GM21576 (cell line): Measurements from ENCODE around the gene HYAL4.
"Not testable (repeated sequence)": the region's sequence is repeated elsewhere in the genome, so short reads cannot be mapped to it uniquely, and the experiment has no call there.

ENCODE experiments used
- ATAC-seq: cut with Tn5 transposase; IDR thresholded peaks from one replicate; pipeline ENCODE4 v1.9.1; 2021; ENCODE audit warnings: mild to moderate bottlenecking, moderate library complexity; ENCODE audit not compliant: unreplicated experiment

Gene HYAL4

DNA sequence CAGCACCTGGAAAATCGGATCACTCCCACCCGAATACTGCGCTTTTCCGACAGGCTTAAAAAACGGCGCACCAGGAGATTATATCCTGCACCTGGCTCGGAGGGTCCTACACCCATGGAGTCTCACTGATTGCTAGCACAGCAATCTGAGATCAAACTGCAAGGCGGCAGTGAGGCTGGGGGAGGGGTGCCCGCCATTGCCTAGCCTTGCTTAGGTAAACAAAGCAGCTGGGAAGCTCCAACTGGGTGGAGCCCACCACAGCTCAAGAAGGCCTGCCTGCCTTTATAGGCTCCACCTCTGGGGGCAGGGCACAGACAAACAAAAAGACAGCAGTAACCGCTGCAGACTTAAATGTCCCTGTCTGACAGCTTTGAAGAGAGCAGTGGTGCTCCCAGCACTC, 49.8 kb downstream of the HYAL4 start:
- not testable (repeated sequence) for ATAC-seq

- no peak for ATAC-seq
These were observed 56.1 kb downstream of the HYAL4 start for GRCh38 chr7:123901101-123901500.

DNA sequence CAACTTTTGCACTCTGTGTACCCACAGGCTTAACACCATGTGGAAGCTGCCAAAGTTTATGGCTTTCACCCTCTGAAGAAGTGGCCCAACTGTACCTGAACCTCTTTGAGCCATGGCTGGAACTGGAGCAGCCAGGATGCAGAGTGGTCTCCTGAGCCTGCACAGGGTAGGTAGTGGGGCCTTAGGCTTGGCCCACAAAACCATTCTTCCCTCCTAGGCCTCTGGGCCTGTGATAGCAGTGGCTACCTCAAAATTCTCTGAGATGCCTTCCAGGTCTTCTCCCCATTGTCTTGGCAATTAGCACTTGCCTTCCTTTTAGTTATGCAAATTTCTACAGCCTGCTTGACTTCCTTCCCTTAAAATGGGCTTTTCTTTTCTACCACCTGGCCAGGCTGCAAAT, 60.7 kb downstream of the HYAL4 start:
- ATAC-seq: no peak

DNA sequence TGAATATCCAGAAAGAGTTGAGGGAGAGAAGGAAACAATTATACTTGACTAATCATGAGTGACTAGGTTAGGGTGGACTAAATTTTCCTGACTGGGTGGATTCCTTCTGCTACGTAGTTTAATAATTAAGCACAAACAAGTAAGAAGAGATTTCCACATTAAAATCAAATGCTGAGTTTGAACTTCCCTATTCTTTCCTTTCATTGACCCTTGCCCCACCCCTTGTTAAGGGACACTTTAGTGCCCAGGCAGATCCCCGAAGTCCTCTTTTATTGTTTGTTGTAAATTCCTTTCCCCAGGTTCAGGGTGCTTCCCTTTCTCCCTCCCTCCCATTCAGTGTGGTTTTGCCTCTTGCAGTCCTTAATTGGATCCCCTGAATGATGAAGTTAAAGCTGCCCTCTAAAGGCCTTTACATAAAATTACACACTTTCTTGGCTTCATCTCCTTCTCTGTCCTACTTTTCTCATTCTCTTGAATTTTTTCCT, 71.3 kb downstream of the HYAL4 start:
- ATAC-seq: no peak

- ATAC-seq: no peak
These were observed 72.9 kb downstream of the HYAL4 start for GRCh38 chr7:123917878-123918277.

DNA sequence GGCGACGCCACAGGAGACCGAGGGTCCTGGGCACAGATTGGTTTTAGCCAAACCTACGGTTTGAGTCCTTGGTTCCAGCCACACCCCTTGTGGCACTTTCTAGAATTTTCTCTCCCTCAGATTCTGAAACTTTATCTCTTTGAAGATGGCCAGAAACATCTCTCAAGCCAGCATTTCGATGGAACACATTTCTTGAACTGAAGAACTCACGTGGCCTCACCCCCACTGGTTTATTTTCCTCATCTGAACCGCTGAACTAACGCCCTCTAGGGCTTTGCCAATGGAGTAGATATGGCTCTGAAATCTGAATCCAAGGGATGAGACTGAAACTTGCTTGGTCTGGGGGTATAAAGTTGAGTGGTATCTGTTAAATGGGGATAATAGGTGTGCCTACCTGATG, 73.3 kb downstream of the HYAL4 start:
- ATAC-seq: no peak

- no peak for ATAC-seq
These were observed 78.6 kb downstream of the HYAL4 start for GRCh38 chr7:123923599-123923998.

DNA sequence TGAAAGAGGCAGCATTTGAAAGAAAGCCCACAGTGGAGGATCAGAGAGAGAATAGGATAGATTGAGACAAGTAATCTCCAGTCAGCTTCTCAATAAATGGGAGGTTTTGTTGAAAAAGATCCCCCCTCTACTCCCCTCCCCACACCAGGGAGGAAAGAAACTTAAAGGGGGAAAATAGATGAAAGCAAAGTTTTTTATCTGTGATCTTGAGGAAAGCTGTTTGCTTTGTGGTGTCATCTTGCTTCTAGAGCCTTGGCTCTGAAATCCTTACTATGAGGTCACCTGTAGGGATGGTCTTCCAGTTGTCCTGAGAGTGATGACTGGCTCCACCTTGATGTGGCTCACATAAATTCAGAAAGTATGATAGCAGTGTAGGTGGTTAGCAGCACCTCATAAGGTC, 80.0 kb downstream of the HYAL4 start, which contains the start of gene SPAM1:
Gene SPAM1, plus strand, starts transcription at position 301 of the 400 bp plus-strand sequence. CDS start 28,330 bp downstream, outside the sequence.
- ATAC-seq: no peak
